SKM-1 (cell line): Measurements from ENCODE around the gene CTDSPL.

ENCODE experiments used
- DNase-seq: peaks from one replicate; lab custom pipeline; 2025; ENCODE audit not compliant: unreplicated experiment; lab: John Stamatoyannopoulos, UW

CTDSPL gene

DNA sequence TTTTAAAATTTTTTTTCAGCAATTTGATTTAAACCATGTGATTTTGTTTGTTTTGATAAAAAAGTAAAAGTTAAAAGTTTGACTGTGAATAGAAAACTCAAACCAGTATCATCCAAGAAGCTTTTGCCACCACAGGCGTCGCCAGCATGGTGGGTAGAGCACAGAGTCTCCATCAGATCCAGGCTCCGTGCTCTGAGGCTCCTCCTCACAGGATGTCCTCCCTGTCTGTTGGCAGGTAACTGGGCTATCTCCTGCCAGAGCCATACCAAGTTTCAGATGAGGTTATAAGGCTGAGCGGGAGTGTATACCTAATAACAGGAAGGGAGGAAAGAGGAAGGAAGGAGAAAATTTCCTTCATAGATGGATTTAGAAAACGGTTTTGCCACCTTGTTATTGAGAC, 28.8 kb downstream of the CTDSPL start:
- DNase-seq = no peak

DNA sequence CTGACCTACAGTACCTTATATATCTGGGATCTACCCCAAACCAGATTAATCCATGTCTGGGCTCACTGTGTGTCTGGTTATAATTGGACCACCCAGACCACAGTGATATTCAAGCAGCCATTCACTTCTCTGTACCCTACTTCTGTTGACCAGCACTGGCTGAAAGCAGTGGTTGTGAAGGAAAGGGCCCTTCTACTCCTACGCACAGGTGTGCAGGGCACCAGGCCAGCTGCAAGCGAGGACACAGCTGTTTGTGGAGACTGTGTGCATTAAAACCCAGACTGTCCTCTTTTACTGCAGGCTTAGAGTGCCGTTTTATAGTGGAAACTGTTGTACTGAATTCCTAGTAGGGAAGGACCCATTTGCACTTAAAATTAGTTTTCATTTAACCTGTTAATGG, 29.5 kb downstream of the CTDSPL start:
- no peak for DNase-seq

DNA sequence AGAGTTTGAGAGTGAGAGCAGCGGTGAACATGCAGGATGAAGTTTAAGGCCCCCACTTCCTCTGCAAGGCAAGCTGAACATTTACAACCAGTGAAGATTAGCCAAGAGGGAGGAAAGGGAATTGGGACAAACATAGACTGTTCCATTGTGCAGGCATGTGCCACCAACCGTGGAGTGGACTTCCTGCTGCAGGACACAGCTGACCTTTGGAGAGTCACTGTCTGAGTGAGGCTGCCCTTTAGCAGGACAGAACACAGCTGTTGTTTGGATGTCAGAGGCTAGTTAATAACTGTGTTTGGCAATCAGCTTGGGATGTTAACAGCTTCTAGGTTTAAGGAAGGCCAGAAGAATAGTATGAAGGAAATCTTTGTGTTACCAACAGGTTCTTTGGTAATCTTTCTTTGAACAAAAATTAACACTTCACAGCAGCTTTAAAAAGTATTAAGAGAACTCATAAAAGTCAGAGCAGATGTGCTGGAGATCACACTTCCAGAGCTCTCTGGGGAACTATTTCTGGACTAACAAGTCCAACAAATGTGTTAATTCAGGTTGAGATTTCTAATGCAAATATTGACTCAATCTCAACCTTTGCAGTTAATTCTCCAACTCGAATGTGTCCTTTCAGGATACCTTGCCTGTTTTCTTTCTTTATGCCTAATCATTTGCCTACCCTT, 31.4 kb downstream of the CTDSPL start:
- DNase-seq = no peak

DNA sequence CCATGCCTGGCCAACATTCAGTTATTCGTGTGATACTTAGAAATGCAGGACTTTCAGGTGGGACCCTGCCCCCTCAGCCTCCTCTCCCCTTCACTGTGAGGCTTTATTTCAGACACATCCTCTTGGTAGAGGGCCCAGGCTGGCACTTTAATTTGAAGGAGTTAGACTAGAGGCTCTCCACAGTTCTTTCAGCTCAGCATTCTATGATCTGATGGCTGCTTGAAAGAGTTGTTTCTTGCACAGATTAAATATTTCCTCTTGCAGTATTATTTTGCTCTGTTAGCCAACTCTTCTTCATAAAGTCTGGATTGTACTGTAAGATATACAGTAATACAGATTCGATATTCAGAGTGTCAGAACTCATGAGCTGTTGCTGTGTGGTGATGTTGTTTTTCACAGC, 35.1 kb downstream of the CTDSPL start:
- no peak for DNase-seq

DNA sequence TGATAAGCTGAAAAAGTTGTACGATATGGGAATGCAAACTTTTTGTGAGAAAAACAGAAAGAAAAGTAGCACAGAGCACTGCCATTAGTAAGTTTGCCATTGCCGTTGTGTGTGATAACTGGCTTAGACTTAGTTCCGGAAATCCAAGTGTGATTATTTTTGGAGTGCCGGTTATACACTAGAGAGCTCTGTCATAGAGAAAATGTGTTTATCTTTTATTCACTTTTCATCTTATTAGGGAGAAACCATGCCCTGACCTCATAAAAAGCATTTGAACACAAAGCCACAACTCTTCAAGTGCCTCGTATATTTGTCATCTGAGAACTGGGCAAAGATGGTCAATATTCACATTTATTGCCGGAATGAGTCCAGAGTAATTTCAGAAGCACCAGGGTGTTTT, 36.1 kb downstream of the CTDSPL start:
- DNase-seq = no peak

DNA sequence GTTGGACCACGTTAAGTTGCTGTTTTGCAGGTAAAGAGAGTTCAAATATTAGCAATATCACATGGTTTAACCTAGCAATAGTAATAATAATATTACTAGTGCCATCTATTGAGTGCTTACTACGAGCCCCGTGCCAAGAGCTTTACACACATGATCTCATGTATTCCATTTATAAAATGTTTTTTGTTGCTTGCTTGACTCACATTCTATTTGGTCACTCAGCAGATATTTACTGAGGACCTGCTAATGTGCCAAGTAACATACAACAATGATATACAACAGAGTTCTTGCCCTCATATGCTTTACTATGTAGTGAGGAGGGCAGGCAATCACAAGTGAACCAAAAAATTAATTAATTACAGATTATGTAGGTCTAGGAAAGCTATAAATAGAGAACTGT, 36.7 kb downstream of the CTDSPL start:
- DNase-seq = no peak

DNA sequence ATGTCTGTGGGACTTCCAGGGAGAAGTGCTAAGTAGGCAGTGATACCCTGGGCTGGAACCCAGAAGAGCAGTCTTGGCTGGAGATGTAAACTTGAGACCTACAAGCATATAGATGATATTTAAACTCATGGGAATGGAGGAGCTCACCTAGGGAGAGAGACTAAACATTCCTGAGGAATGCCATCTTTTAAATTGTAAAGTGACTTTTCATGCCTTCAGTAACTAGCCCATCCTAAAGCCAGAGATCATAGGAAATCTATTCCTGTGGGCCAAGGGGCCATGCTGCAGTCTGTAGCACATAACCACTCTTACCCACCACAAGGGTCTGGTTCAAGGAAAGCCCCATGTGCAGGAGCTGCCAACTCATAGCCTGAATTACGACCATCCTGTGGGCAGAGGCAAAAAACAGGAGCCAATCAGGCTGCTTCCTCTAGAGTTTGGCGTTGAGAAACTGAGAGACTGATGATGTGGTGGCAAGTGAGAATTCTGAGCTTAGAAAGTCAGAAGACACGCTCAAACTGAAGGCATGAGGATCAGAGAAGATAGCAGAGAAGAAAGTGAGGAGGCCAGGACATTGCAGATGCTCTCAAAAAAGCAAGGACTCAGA, 37.5 kb downstream of the CTDSPL start:
- no peak for DNase-seq

DNA sequence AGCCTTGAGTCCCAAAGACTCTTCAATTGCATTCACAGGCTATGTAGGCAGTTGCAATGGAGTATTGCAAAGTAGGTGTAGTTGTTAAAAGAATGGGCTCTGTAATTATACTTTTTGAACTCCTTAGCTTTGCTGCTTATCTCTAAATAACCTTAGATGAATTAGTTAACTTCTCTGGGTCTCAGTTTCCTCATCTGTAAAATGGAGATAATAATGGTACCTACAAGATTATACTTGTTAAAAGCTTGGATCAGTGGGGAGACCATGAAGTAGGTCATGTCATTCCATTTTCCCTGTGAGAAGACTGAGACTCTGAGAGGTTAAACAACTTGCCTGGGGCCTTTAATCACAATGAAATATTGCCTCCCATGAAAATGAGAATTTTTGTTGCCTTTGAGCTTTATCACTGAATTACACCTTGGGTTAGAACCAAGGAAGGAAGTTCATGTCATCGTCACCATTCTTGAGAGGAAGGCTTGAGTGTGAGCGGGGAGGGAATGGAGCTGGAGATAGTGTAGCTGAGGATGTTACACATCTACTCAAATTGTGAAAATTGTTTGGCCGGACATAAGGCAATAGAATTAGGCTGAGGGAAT, 38.1 kb downstream of the CTDSPL start:
- no peak for DNase-seq

DNA sequence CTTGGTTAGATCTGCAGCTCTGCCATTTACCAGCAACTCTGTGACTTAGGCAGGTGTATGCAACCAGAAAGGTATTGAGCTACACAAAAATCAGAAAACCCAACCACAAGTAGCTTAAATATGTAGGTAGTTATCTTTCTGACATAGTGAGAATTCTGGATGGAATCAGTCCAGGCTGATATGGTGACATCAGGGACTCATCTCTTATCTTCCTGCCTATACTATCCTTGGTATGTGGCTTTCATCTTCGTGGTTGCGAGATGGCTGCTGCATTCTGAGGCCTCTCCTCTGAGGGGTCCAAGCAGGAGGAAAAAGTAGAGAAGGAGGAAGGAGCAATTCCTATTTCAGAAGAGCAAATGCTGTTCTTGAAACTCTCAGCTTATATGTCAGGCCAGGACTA, 40.0 kb downstream of the CTDSPL start:
- no peak for DNase-seq

DNA sequence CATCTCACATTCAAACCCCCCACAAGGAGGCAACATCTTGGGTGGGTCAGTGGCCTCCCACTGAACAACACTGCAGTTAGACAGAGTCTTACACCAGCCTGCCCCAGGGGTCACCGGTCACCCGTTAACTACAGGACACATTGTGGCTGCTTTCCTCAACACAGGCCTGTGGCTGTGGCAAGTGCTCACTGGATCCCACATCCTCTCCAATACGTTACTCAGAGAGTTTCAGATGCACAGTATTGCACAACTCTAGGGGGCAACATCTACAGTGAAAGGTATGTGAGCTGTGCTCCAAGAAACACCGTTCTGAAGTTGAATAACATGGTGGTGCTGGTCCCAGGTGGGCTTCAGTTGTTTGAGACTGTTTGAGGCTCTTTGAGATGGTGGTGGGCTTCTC, 41.0 kb downstream of the CTDSPL start:
- DNase-seq = no peak

DNA sequence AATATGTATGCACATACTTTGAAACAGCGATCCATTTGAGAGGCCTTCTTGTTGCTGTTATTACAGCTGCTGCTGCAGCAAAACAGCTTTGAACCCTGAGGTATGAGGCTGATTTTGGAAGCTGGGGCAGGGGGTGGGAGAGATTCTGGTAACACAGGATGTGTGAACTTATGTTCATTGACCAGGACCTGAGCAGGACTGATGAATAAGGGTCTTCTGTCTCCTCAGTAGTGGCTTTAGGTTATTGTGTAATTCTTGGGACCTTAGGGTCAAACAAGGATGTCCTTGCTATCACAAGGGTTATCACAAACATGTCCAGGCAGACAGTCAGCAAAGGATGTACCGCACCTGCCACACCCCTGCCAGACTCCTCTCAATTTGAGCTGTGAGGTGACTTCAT, 41.6 kb downstream of the CTDSPL start:
- no peak for DNase-seq

DNA sequence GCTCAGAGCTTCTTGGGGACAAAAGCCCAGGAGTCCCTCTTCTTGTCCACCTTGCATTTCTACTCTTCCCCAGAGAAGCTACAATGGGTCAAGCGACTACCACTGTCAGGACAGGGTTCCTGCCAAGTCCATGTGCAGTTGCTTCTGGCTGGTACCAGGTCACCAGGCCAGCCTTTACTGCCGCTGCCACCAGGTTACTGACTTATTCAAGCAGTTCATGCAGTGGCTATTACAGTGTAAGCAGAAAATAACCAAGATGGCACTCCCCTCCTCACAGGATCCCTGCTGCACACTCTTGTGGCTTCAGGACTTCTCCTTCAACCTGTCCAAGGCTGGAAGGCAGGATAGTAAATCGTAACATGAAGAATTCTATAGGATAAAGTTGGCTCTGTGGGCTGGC, 42.1 kb downstream of the CTDSPL start:
- DNase-seq = no peak

DNA sequence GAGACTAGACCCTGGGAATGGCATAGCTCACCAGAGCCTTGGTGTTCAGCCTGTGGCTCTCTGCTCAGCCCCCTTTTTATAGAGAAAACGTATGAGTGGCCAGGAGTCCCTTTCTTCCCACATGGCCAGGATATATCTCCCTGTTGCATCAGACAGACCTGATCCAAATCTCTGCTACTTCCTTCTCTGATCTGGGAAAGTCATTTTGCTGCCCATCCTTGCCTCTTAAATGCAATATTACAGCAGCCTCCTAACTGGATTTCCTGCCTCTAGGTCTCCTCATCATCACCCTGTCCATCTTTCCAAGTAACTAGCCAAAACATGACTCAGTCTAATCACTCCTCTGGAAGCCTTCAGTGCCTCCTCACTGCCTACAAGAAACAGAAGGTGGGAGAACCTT, 42.9 kb downstream of the CTDSPL start:
- DNase-seq = no peak

DNA sequence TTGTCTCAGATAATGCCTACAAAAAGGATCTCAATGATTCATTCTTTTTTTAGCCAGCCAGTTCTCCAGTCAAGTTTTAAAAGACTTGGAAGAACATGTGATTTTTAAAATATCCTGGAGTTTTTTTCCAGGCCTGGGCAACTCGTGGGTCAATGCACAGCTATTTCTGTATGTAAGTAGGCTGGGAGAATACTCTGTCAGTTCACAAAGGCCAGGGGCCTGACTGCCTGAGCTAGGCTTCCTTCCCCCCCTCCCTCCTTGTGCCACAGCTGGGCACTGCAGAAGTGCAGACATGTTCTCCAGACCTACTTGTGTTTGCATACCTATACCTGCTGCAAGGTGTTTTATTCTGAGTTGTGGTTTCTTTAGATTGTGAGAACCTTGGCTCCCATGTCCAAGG, 43.7 kb downstream of the CTDSPL start:
- DNase-seq = no peak

DNA sequence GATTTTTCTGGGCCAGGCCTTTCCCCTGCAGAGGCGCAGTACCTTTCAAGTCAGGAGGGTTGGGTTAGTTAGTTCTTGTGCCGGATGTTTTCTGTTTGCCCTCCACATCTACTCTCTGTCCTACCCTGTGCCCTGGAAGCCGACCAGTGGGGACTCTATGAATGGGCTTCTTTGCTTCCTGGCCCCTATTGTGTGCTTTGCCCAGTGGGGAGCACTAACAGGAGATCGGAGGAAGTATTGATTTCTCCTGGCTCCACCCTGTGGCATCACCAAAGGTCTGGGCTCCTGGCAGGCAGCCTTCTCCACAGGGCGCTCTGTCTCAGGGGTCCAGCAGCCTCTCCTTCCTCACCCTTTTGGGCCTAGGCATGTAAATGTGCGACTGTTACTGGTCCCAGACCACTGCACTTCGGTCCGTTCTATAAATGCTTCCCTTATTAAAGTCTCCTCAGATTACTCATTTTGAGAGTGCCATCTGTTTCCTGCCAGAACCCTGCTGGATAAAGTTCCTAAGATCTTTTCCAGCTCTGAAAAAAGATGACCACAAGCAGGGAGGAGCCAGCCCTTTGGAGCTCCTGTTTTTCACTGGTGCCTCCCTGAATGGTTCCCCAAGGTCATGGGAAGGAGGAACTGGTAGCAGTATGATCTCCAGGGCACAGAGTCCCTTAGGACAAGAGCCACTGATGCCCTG, 44.5 kb downstream of the CTDSPL start:
- no peak for DNase-seq

DNA sequence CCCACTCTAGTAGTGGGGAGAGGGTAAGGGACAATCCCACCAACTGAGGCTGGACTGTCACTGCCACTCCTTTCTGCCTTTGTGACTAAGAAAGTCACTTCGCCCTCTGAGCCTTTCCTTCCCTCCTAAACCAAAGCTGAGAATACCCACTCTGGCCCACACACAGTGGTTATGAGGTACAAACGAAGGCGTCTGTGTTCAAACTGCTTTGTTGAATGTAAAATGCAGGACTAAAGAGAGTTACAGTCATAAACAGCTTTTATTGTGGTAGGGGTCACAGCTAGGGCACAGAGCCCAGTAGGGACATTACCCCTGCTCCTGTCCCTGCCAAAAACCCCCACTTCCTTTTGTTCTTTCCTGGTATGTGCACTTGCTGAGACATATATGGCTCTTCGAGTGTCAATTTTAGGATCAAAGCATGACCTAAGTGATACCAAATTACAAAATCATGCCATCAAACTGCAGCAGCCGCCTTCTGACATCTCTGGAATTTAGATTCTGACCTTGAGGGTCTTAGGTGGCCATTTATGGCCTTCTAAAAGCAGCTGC, 45.1 kb downstream of the CTDSPL start:
- no peak for DNase-seq

DNA sequence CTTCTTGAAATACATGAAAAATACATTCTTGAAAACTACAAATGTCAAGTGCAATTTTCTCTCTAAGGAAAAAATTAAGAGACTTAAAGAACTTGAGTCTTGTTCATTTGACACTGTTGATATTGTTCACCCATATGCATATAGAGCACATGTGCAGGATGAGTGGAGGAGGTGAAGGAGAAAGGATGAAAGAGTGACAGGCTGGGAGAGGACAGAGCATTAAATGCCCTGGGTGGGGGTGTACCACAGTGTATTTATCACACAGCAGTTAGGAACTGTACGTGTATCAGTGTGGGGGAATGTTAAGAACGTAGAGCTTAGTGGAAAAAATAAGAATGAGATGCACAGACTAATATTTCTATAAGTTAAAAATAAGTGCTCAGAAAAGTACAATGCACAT, 45.7 kb downstream of the CTDSPL start:
- no peak for DNase-seq

DNA sequence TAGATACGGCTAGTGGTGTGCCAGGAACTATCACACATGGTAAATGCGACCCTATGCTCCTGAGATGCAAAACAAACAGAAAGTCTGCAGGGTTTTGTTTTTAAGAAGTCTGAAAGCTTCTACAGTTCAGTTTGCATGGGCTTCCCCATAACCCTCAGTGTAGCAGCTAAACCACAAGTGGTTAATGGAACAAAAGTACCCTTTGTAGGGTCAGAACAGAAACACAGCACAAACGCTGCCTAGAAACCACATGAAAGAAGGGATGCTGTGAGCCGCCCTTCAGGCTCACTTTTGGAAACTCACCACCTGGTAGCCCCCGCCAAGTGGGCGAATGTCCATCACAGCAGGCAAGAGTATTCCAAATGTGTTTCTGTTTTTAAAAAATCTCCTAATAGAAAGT, 46.2 kb downstream of the CTDSPL start:
- DNase-seq = no peak

DNA sequence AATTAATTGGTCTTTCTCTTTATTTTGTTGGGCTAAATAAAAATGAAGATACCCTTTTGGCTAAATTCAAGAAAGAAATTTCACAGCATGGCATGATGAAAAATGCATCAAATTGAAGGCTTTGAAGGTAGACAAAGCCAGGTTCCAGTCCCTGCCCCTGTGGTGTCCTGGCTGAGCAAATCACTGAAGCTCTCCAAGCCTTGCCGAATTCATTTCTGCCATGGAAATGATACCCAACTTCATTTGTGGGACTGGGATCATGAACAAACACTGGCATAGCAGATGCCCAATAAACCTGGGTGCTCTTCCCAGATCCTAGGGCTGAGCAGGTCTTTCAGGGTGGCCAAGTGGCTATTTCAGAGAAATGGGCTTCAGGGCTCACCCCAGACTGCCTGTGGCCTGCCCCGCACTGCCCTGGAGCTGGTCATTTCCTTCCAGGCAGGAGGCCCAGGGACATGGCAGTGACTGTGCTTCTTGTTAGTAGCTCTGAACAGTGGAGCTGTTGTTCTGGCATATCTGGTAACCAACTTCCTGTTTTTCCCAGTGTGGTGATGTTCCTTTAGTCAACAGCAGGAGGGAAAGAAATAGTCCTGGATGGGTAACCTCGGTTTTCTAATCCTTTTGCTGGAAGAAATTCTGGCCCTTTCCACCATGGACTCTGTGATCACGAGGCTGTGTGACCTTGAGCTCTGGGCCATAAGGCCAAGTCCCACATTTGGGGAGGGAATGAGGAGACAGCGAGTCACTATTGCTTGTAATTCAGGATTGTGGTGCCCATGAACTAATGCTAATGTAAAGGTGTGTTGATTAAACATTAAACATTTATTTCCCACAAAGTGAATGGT, 47.6 kb downstream of the CTDSPL start:
- DNase-seq = no peak

DNA sequence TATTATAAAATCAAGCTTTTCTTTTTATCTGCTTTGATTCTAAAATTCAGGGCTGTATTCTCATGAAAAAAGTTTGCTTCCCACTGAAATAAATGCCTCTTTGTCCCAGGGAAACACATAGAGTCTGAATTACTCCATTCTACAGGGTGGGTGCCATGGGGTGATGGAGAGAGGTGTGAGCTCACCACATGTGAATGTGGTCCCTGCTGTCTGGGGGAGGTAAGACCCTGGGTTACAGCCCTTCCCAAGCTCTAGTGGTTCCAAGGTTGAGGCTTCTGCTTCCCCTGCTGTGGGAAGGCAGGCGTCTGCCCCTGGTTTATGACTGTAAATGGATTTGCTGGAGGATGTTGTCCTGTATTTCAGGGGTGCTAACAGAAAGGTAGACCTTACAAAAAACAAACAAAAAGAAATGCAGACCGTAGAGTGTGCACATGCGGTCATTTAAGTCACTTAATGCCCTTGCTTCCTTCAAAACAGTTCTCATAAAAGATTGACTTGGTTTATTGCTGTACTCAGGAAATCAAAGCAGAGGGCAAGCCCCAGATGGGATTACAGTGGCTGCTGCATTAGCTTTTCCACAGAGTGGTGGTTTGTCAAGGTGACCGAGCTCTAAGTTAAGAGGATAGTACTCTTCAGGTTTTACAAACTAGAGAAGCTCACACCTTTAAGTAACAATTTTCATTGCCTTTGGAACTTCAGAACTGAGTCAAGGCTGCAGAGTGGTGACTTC, 49.2 kb downstream of the CTDSPL start:
- DNase-seq = no peak
